AG04450 (cell line): Measurements from ENCODE around the gene ST6GAL1. TPM values are rescaled to one million over a fixed set of nuclear protein-coding genes. Genes with fewer than 3 reads are reported as not detected.

ENCODE experiments used
- CTCF ChIA-PET: fragments of 300-600, 350-600 bp; formaldehyde crosslinking; extraction: SDS; loops from one replicate; lab custom pipeline; 2022; ENCODE audit warnings: antibody characterized with exemption, inconsistent platforms; lab: Charles Lee
- POLR2A ChIA-PET: fragments of 350-600 bp; formaldehyde crosslinking; extraction: SDS; loops from one replicate; lab custom pipeline; 2021; ENCODE audit warnings: antibody characterized with exemption, inconsistent platforms; lab: Yijun Ruan, JAX
- DNase-seq: peaks from one replicate; pipeline ENCODE4 v3.0.0-alpha.2; 2011; ENCODE audit warnings: low read depth, low spot score
- H3K27ac ChIP-seq: one replicate; pipeline ENCODE4 v1.5.1; 2012; ENCODE audit warnings: low read depth, low read length, control low read depth
- H3K27me3 ChIP-seq: one replicate; pipeline ENCODE4 v1.6.0; 2012; ENCODE audit warnings: low read length; ENCODE audit not compliant: control insufficient read depth, insufficient read depth
- H3K4me3 ChIP-seq: 2 replicates; pipeline ENCODE4 v1.5.1; 2011; ENCODE audit warnings: mild to moderate bottlenecking, low read depth, low read length, control low read depth
- H3K9me3 ChIP-seq: 2 replicates; pipeline ENCODE4 v1.5.1; 2012; ENCODE audit warnings: low read length; ENCODE audit not compliant: control insufficient read depth, insufficient read depth
- CTCF ChIP-seq: IDR thresholded peaks from 2 replicates; pipeline ENCODE4 v1.5.1; 2011; ENCODE audit warnings: low read depth, low read length, control low read depth, inconsistent platforms
- polyA plus RNA-seq: library from polyadenylated mRNA; depleted of rRNA; stranded (reverse); fragments of >200 nt; gene quantifications from 2 replicates; pipeline ENCODE4 v1.2.3, GENCODE V29; 2011

ST6GAL1 gene
- polyA plus RNA-seq, 1 experiment, result 11.8 TPM

- Histone ChIP-seq H3K27me3 (peaks cover 6% of the 10 kb centered on the region), H3K27ac (no peak overlapping the region), H3K9me3 (no peaks in the 10 kb centered on the region; the same call in 1 of the 2 replicates), H3K4me3 (no peak overlapping the region)
- ChIA-PET POLR2A (no interaction called here), CTCF (no interaction called here)
- no peak for TF ChIP-seq CTCF
- no peak for DNase-seq
Observed at GRCh38 chr3:186895406-186895805, 34.9 kb upstream of the ST6GAL1 start.

GRCh38 chr3:186896006-186896405, 34.3 kb upstream of the ST6GAL1 start:
- no peak for DNase-seq
- Histone ChIP-seq H3K4me3 (no peak overlapping the region), H3K9me3 (no peaks in the 10 kb centered on the region; the same call in 1 of the 2 replicates), H3K27ac (no peak overlapping the region), H3K27me3 (peaks cover 6% of the 10 kb centered on the region)
- no peak for TF ChIP-seq CTCF
- POLR2A ChIA-PET, result no interaction called here
- CTCF ChIA-PET, result no interaction called here

GRCh38 chr3:186896875-186897274, 33.5 kb upstream of the ST6GAL1 start:
- peaks cover 6% of the 10 kb centered on the region for H3K27me3 ChIP-seq
- no peak overlapping the region for H3K27ac ChIP-seq
- POLR2A ChIA-PET, result no interaction called here
- no peak for TF ChIP-seq CTCF
- CTCF ChIA-PET, result no interaction called here
- no peak overlapping the region for H3K4me3 ChIP-seq
- no peak for DNase-seq
- H3K9me3 ChIP-seq, result no peaks in the 10 kb centered on the region; the same call in 1 of the 2 replicates

GRCh38 chr3:186901135-186901734, 29.1 kb upstream of the ST6GAL1 start:
- no peak overlapping the region for H3K4me3 ChIP-seq
- H3K27me3 ChIP-seq, result peaks cover 6% of the 10 kb centered on the region
- ChIA-PET POLR2A (no interaction called here), CTCF (no interaction called here)
- no peak for TF ChIP-seq CTCF
- no peak overlapping the region for H3K27ac ChIP-seq
- DNase-seq, result no peak
- H3K9me3 ChIP-seq, result no peaks in the 10 kb centered on the region; the same call in 1 of the 2 replicates

GRCh38 chr3:186902154-186902553, 28.2 kb upstream of the ST6GAL1 start:
- H3K27ac ChIP-seq, result no peak overlapping the region
- no peaks in the 10 kb centered on the region for H3K27me3 ChIP-seq
- no peaks in the 10 kb centered on the region; the same call in 1 of the 2 replicates for H3K9me3 ChIP-seq
- POLR2A ChIA-PET, result no interaction called here
- TF ChIP-seq CTCF, result no peak
- H3K4me3 ChIP-seq, result no peak overlapping the region
- no peak for DNase-seq
- CTCF ChIA-PET, result no interaction called here
